Spleen (tissue), 13 donors: Measurements from ENCODE around the gene TBC1D21. TPM values are rescaled to one million over a fixed set of nuclear protein-coding genes. Genes with fewer than 3 reads are reported as not detected.

Experiments
- DNase-seq: peaks from one replicate; pipeline ENCODE4 v3.0.0-alpha.2; 2020
- H3K27ac ChIP-seq, 8 donors: fragments of 200-600 bp; sonication (generic) in 7 of 8; 1 replicate in 4 of 8; 2 replicates in 4 of 8; pipeline versions ENCODE4 v1.5.0 to v1.8.0; 2016 to 2021; ENCODE audit warnings: inconsistent platforms in 4 of 8, mild to moderate bottlenecking in 4 of 8, moderate library complexity in 1 of 8
- H3K27me3 ChIP-seq, 7 donors: fragments of 200-600 bp; sonication (generic) in 6 of 7; replicated peaks in 1 of 7; 1 replicate in 4 of 7; 2 replicates in 3 of 7; pipeline versions ENCODE4 v1.5.0 to v1.8.0; 2016 to 2021; ENCODE audit warnings: inconsistent platforms in 3 of 7, mild to moderate bottlenecking in 1 of 7
- H3K36me3 ChIP-seq, 6 donors: fragments of 200-600 bp; sonication (generic) in 5 of 6; 1 replicate in 4 of 6; 2 replicates in 2 of 6; pipeline versions ENCODE4 v1.5.0 to v1.8.0; 2016 to 2021; ENCODE audit warnings: inconsistent platforms in 2 of 6
- H3K4me1 ChIP-seq, 6 donors: fragments of 200-600 bp; sonication (generic) in 5 of 6; 1 replicate in 3 of 6; 2 replicates in 3 of 6; pipeline versions ENCODE4 v1.5.0 to v1.8.0; 2016 to 2021; ENCODE audit warnings: inconsistent platforms in 3 of 6
- H3K4me3 ChIP-seq, 8 donors: fragments of 200-600 bp; sonication (generic) in 7 of 8; 1 replicate in 4 of 8; 2 replicates in 4 of 8; pipeline versions ENCODE4 v1.5.0 to v1.8.0; 2016 to 2021; ENCODE audit warnings: inconsistent platforms in 4 of 8, mild to moderate bottlenecking in 4 of 8, moderate library complexity in 2 of 8
- H3K9me3 ChIP-seq, 8 donors: fragments of 200-600 bp; sonication (generic) in 7 of 8; 1 replicate in 4 of 8; 2 replicates in 4 of 8; pipeline versions ENCODE4 v1.5.0 to v1.8.0; 2016 to 2021; ENCODE audit warnings: inconsistent platforms in 4 of 8
- POLR2A ChIP-seq, 3 donors: fragments of 450-650 bp; IDR thresholded peaks; one replicate each; pipeline ENCODE4 v1.5.1; 2017; ENCODE audit warnings: antibody characterized with exemption in 3 of 3, mild to moderate bottlenecking in 1 of 3
- POLR2AphosphoS5 ChIP-seq, 3 donors: sonication (generic); formaldehyde crosslinking; IDR thresholded peaks; one replicate each; pipeline ENCODE4 v1.5.1; 2017; ENCODE audit warnings: antibody characterized with exemption in 3 of 3
- WGBS, 5 donors: extraction: QIAGEN DNeasy Blood & Tissue Kit in 3 of 5; methylation state at CpG; one replicate each; pipeline versions ENCODE4 v1.1.5 to v1.1.7; 2013 to 2018; 5-methylcytosine and 5-hydroxymethylcytosine counted together
- intact Hi-C: fragments of 100-400 bp; cut with DNase I; formaldehyde crosslinking; loops from one replicate; pipeline ENCODE4 v1.15.0; 2023; ENCODE audit warnings: low total_unique reads
- long read RNA-seq, 2 donors: transcript quantifications; one replicate each; lab custom pipeline, GENCODE V29; 2026
- polyA plus RNA-seq, 3 donors: library from polyadenylated mRNA; stranded (reverse); fragments of 200-250 nt; gene quantifications; one replicate each; pipeline ENCODE4 v1.2.1, GENCODE V29; 2013
- total RNA-seq, 7 donors: library from RNA; depleted of rRNA in 3 of 7; stranded (reverse); fragments of >200 nt in 3 of 7; fragmentation: NEBNext Ultra II Directional in 4 of 7; extraction: Animal tissue kit (Norgen Biotek cat#: 25700) in 4 of 7; gene quantifications; one replicate each; pipeline versions ENCODE4 v1.1.0 to v1.2.1, GENCODE V29; 2016 to 2021
- TF ChIP-seq, protein P1 (sequence below), 11 experiments: fragments of 200-600 bp in 7 of 11; fragments of 450-650 bp in 4 of 11; sonication (generic) in 4 of 11; IDR thresholded peaks in 8 of 11; conservative IDR thresholded peaks in 3 of 11; 1 replicate in 7 of 11; 2 replicates in 4 of 11; pipeline versions ENCODE4 v1.4.0 to v1.8.0; 2016 to 2021; ENCODE audit warnings: antibody characterized with exemption in 11 of 11, inconsistent platforms in 4 of 11, mild to moderate bottlenecking in 1 of 11
- donor health status: healthy with polysubstance abuse.
- donor health status: DM: no; HTN: no; CAD: no; lungs with moderate emphysema.
- donor health status: DM: no; HTN: no; CAD: no.
- donor health status: Bipolar disorder and iron deficiency.
- donor health status: healthy.
- donor health status: DM: no; HTN: no; CAD: no.
- donor health status: DM: yes; HTN: yes; CAD: no.

TBC1D21 gene, protein sequence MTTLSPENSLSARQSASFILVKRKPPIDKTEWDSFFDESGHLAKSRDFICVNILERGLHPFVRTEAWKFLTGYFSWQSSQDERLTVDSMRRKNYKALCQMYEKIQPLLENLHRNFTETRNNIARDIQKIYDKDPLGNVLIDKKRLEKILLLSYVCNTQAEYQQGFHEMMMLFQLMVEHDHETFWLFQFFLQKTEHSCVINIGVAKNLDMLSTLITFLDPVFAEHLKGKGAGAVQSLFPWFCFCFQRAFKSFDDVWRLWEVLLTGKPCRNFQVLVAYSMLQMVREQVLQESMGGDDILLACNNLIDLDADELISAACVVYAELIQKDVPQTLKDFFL
- total RNA-seq = not detected
- not detected for polyA plus RNA-seq
- long read RNA-seq, donor 1 = 0 reads
- long read RNA-seq, donor 2 = 0 reads

- TF ChIP-seq, protein P1, sequence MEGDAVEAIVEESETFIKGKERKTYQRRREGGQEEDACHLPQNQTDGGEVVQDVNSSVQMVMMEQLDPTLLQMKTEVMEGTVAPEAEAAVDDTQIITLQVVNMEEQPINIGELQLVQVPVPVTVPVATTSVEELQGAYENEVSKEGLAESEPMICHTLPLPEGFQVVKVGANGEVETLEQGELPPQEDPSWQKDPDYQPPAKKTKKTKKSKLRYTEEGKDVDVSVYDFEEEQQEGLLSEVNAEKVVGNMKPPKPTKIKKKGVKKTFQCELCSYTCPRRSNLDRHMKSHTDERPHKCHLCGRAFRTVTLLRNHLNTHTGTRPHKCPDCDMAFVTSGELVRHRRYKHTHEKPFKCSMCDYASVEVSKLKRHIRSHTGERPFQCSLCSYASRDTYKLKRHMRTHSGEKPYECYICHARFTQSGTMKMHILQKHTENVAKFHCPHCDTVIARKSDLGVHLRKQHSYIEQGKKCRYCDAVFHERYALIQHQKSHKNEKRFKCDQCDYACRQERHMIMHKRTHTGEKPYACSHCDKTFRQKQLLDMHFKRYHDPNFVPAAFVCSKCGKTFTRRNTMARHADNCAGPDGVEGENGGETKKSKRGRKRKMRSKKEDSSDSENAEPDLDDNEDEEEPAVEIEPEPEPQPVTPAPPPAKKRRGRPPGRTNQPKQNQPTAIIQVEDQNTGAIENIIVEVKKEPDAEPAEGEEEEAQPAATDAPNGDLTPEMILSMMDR (IDR thresholded peaks at IDR 0.05 in 8 of 11, conservative IDR thresholded peaks at IDR 0.05 in 3 of 11) = no peak
- no peak for TF ChIP-seq POLR2AphosphoS5 (IDR thresholded peaks at IDR 0.05)
- no peak for TF ChIP-seq POLR2A (IDR thresholded peaks at IDR 0.05)
- no peaks in the 10 kb centered on the region for H3K36me3 ChIP-seq
- H3K9me3 ChIP-seq = no peaks in the 10 kb centered on the region
- WGBS, 5 donors = 60 to 82% (median 71%) methylated on average over 5 of the region's 5 CpGs
- no peak for DNase-seq
- peaks cover 0 to 9% (median 4%) of the 10 kb centered on the region in 6 donors for H3K4me1 ChIP-seq
- peaks cover 0 to 69% (median 0%) of the 10 kb centered on the region in 7 donors for H3K27me3 ChIP-seq
- no peak within 1 kb of the TSS for H3K27ac ChIP-seq
- intact Hi-C loops = no loop called here
- no peak within 1 kb of the TSS for H3K4me3 ChIP-seq
These were observed at the start of gene TBC1D21 for GRCh38 chr15:73873456-73873855. Gene TBC1D21, plus strand, starts transcription at chr15:73873564. Its CDS starts 146 bp downstream, at chr15:73873710.

DNA sequence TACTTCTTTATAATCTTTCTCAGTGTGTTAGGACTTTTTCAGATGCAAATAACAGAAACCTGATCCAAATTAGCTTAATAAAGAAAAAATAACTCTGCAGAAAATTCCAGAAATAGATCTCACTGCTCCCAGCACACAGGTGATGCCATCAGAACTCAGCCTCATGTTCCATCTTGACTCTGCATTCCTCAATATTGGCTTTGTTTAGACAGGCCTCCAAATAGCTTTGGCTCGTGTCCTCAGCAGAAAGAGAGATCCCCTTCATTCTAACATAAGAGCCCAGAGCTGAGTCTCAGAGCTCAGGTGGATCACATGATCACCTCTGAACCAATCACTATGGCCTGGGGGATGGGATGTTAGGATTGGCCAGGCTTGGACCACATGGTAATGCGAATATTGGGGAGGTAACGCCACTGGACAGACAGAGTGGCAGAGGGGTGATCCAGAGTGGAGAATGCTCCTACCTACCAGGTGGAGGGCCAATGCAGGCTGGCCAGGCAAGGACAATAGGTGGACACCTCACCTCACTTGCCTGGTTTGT is 46.6 kb upstream of the TBC1D21 start:
- Histone ChIP-seq H3K4me1 (no peaks in the 10 kb centered on the region), H3K36me3 (no peaks in the 10 kb centered on the region), H3K27ac (no peak overlapping the region), H3K27me3 (peaks cover 0 to 47% (median 3%) of the 10 kb centered on the region in 7 donors), H3K4me3 (no peak overlapping the region), H3K9me3 (no peaks in the 10 kb centered on the region)
- WGBS, 5 donors = 71 to 82% (median 81%) methylated on average over 3 of the region's 3 CpGs
- no peak for DNase-seq
- TF ChIP-seq POLR2AphosphoS5 (IDR thresholded peaks at IDR 0.05) (no peak), POLR2A (IDR thresholded peaks at IDR 0.05) (no peak)
- TF ChIP-seq, protein P1 (IDR thresholded peaks at IDR 0.05 in 8 of 11, conservative IDR thresholded peaks at IDR 0.05 in 3 of 11) = no peak
- intact Hi-C loops = no loop called here

GRCh38 chr15:73829523-73829922 is 43.8 kb upstream of the TBC1D21 start:
- intact Hi-C loops = no loop called here
- Histone ChIP-seq H3K9me3 (no peaks in the 10 kb centered on the region), H3K27me3 (peaks cover 0 to 63% (median 3%) of the 10 kb centered on the region in 7 donors), H3K36me3 (no peaks in the 10 kb centered on the region), H3K27ac (no peak overlapping the region), H3K4me1 (no peaks in the 10 kb centered on the region), H3K4me3 (no peak overlapping the region)
- DNase-seq = no peak
- no peak for TF ChIP-seq POLR2AphosphoS5 (IDR thresholded peaks at IDR 0.05)
- TF ChIP-seq, protein P1 (IDR thresholded peaks at IDR 0.05 in 8 of 11, conservative IDR thresholded peaks at IDR 0.05 in 3 of 11) = no peak
- TF ChIP-seq POLR2A (IDR thresholded peaks at IDR 0.05) = no peak
- 55 to 73% (median 69%) methylated on average over 2 of the region's 2 CpGs for WGBS, 5 donors

DNA sequence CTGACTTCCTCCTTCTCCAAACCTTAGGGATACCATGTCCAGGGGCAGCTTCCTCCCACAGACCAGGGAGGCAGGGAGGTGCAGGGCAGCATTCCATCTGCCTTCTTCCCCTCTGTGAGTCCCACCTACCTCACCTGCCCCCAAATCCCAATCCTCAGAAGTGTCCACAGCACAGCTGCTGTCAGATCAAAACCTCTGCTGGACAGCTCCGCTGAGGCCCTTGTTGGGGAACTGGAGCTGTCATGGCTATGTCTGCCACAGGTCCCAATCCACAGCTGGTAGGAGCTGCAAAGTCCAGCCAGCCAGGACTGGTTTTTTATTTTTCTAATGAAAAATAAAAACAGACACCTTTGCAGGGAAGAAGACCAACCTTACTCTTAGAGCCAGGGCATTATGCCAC is 40.7 kb upstream of the TBC1D21 start:
- no peaks in the 10 kb centered on the region for H3K4me1 ChIP-seq
- peaks cover 0 to 71% (median 6%) of the 10 kb centered on the region in 7 donors for H3K27me3 ChIP-seq
- WGBS, 5 donors = 42 to 60% (median 50%) methylated on average over 1 of the region's 1 CpG
- no peak for TF ChIP-seq POLR2A (IDR thresholded peaks at IDR 0.05)
- TF ChIP-seq, protein P1 (IDR thresholded peaks at IDR 0.05 in 8 of 11, conservative IDR thresholded peaks at IDR 0.05 in 3 of 11) = no peak
- no peak for TF ChIP-seq POLR2AphosphoS5 (IDR thresholded peaks at IDR 0.05)
- no peaks in the 10 kb centered on the region for H3K9me3 ChIP-seq
- no peak overlapping the region for H3K4me3 ChIP-seq
- no peak overlapping the region for H3K27ac ChIP-seq
- intact Hi-C loops = no loop called here
- DNase-seq = no peak
- H3K36me3 ChIP-seq = no peaks in the 10 kb centered on the region
